Measurements from ENCODE around the gene CHRDL2.

CHRDL2 gene

DNA sequence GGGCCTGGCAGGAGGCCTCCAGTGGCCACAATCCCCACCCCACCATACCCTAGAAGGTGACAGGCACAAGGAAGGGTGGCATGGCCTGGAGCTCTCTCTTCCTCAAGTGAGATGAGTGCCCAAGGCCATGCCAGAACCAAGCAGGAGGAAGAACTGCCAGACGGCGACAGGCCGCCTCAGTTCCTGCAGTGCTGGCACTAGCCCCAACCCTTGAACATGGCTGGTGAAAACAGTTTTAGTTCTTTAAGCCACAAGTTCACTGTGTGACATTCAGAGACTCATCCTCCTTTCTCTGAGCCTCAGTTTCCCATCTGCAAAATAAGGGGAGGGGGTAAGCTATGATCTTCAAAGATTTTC, 9.8 kb downstream of the CHRDL2 start:
- no peaks in the 10 kb centered on the region for H3K36me3 ChIP-seq
- DNase-seq, result no peak
- H3K9me3 ChIP-seq (ENCODE audit: severe bottlenecking), result no peaks in the 10 kb centered on the region
- H3K4me3 ChIP-seq (ENCODE audit: low read depth, low read length), result no peak overlapping the region
- TF ChIP-seq, protein P1, sequence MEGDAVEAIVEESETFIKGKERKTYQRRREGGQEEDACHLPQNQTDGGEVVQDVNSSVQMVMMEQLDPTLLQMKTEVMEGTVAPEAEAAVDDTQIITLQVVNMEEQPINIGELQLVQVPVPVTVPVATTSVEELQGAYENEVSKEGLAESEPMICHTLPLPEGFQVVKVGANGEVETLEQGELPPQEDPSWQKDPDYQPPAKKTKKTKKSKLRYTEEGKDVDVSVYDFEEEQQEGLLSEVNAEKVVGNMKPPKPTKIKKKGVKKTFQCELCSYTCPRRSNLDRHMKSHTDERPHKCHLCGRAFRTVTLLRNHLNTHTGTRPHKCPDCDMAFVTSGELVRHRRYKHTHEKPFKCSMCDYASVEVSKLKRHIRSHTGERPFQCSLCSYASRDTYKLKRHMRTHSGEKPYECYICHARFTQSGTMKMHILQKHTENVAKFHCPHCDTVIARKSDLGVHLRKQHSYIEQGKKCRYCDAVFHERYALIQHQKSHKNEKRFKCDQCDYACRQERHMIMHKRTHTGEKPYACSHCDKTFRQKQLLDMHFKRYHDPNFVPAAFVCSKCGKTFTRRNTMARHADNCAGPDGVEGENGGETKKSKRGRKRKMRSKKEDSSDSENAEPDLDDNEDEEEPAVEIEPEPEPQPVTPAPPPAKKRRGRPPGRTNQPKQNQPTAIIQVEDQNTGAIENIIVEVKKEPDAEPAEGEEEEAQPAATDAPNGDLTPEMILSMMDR (IDR thresholded peaks at IDR 0.05; ENCODE audit: low read depth, low read length), result no peak
- H3K27ac ChIP-seq, result no peak overlapping the region
- H3K27me3 ChIP-seq (ENCODE audit: insufficient read depth, low read depth, severe bottlenecking), result no peaks in the 10 kb centered on the region

DNA sequence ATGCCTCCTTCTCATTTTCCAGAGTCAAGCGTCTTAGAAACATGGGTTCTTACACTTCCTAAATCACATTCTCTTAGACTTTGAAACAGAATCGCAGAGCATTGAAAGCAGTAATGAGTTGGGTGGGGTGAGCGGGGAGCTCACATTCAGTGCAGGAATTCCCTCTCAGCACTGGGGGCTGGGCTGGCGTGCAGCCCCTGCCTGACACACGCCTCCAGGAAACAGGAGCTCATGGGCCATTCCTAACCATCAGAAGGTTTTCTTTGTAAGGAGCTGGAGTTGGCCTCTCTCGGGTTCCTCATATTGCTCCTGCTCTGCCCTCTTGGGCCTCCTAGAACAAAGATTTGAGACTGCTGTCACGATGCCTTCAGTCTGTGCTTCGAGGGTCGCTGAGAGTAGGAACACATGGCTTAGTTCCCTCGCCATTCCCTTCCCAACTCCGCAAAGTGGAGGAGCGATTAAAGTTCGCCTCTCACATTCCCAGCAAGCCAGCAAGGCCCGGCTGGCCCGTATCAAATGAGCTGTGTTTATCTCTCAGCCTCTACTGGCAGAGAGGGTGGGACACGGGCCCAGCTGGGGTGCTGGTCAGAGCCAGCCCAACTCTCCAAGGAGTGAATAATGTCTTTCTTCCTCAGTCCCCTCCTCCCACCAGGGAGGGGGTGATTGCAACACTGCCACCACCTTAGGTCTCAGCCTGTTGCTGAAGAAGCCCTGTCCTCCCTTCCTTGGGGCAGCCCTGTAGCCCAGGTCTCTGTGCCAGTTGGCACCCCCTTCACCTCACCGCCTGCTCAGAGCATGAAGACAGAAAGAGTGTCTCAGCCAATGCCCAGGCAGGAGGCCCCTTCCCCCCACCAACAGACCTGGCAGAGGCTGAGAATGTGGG, 10.4 kb downstream of the CHRDL2 start:
- Histone ChIP-seq H3K9me3 (ENCODE audit: severe bottlenecking) (no peaks in the 10 kb centered on the region), H3K27ac (no peak overlapping the region), H3K27me3 (ENCODE audit: insufficient read depth, low read depth, severe bottlenecking) (no peaks in the 10 kb centered on the region), H3K36me3 (no peaks in the 10 kb centered on the region), H3K4me3 (ENCODE audit: low read depth, low read length) (no peak overlapping the region)
- DNase-seq, result no peak
- TF ChIP-seq, protein P1 (IDR thresholded peaks at IDR 0.05; ENCODE audit: low read depth, low read length), result no peak

DNA sequence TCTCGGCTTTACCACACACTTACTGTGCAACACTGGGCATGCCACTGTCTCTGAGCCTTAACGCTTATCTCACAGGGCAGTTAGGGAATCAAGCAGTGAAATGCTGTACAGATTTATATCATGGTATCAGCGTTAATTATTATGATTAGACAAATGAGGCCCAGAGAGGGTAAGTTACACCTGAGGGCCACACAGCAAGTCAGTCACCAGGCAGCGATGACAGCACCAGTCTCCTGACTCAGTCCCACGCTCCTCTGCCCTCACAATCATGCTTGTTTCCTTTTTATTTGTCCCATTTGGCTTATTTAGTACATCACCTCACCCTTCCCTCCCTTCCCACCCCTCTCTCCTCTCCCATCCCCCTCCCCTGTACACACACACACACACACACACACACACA, 12.2 kb downstream of the CHRDL2 start:
- H3K36me3 ChIP-seq, result no peaks in the 10 kb centered on the region
- DNase-seq, result no peak
- H3K27ac ChIP-seq, result no peak overlapping the region
- TF ChIP-seq, protein P1 (IDR thresholded peaks at IDR 0.05; ENCODE audit: low read depth, low read length), result no peak
- H3K4me3 ChIP-seq (ENCODE audit: low read depth, low read length), result no peak overlapping the region
- H3K9me3 ChIP-seq (ENCODE audit: severe bottlenecking), result no peaks in the 10 kb centered on the region
- H3K27me3 ChIP-seq (ENCODE audit: insufficient read depth, low read depth, severe bottlenecking), result no peaks in the 10 kb centered on the region

DNA sequence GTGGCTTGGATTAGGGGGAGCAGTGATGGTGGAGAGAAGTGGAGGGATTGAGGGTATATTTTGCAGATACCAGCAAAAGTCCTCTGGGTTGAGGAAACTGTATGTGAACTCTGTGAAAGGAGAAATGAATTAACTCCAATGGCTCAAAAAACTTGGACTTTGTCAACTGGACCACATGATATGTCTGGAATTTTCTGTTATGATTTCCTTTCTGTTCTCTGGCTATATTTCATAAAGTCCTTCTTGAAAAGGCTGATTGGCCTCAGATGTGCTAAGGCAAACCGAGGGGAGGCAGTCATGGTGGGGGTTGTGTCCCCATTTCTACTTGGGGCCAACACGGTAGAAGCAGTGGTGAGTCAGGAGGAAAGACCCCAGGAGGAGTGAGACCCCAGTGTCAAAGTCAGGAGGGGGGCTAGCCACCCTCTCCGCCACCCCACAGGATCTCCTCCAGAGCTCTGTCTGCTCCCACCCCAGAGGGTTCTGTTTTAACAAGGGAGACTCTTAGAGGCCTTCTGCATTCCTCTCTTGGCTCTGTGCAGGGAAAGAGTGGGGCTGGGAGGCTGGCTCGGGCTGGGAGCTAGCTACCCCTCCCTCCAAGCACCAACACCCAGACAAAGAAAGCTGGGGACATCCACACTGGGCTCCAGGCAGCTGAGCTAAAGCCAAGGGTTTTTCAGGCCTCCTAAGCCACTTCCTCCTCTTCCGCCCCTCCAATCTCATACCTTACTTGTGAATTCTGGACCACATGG, 13.8 kb downstream of the CHRDL2 start:
- Histone ChIP-seq H3K27ac (no peak overlapping the region), H3K4me3 (ENCODE audit: low read depth, low read length) (no peak overlapping the region), H3K9me3 (ENCODE audit: severe bottlenecking) (no peaks in the 10 kb centered on the region), H3K27me3 (ENCODE audit: insufficient read depth, low read depth, severe bottlenecking) (no peaks in the 10 kb centered on the region), H3K36me3 (no peaks in the 10 kb centered on the region)
- DNase-seq, result no peak
- TF ChIP-seq, protein P1 (IDR thresholded peaks at IDR 0.05; ENCODE audit: low read depth, low read length), result no peak

DNA sequence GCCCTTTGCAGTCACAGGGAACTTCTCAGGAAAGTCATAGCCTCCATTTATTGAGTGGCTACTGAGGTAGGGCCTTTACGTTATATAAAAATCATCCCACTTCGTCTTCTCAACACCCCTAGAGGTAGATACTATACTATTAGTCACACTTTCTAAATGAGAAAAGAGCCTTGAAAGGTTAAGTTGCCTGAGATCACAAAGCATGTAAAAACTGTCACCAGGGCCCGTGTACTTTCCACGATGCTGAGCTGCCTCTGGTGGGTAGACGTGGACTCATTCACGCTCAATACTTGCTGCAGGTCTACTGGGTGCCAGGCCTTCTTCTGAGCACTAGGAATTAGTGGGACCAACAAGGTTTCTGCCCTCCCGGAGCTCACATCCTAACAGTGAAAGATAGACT, 16.3 kb downstream of the CHRDL2 start:
- Histone ChIP-seq H3K4me3 (ENCODE audit: low read depth, low read length) (no peak overlapping the region), H3K9me3 (ENCODE audit: severe bottlenecking) (no peaks in the 10 kb centered on the region), H3K27ac (no peak overlapping the region), H3K36me3 (no peaks in the 10 kb centered on the region), H3K27me3 (ENCODE audit: insufficient read depth, low read depth, severe bottlenecking) (no peaks in the 10 kb centered on the region)
- TF ChIP-seq, protein P1 (IDR thresholded peaks at IDR 0.05; ENCODE audit: low read depth, low read length), result no peak
- DNase-seq, result no peak
